HG02870 (cell line): Measurements from ENCODE around the gene RELL1.

Experiments
- ATAC-seq: cut with Tn5 transposase; IDR thresholded peaks from one replicate; pipeline ENCODE4 v1.9.1; 2021; ENCODE audit warnings: mild to moderate bottlenecking, moderate library complexity; ENCODE audit not compliant: unreplicated experiment

The RELL1 gene, protein sequence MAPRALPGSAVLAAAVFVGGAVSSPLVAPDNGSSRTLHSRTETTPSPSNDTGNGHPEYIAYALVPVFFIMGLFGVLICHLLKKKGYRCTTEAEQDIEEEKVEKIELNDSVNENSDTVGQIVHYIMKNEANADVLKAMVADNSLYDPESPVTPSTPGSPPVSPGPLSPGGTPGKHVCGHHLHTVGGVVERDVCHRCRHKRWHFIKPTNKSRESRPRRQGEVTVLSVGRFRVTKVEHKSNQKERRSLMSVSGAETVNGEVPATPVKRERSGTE

DNA sequence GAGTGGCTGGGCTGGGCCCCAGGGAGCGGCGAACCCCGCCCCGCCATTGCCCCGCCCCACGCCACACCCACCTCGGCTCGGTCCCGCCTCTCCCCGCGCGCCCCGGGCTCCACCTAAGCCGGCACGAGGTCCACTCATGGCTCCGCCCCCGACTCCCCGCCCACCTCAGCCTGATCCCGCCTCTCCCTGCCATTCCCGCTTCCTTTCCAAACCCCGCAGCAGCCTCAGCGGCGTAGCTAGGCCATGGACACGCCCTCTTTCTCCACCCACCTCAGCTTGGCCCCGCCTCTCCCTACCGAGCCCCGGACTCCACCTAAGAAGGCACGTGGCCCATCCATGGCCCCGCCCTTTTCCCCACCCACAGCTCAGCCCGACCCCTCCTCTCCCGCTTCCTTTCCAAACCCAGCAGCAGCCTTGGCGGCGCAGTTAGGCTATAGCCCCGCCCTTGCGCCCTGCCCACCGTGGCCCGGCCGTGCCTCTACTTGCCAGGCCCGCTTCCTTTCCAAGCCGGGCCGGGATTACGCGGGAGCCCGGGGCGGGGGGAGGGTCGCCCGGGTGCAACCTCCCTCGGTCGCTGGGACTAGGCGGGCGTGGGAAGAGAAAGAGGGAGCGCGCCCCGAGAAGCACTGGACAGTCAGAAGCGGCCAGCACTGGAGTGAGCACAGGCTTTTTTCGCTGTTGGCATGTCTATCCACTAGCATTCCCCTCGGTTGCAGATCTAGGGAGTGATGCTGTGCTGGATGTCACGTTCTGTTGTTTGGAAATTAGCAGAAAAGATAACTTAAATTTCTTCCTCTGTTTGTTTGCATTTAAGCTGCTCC is at the start of gene RELL1:
TSS of gene RELL1 (minus strand) at position 4 of the 821 bp plus-strand sequence. CDS start 89 bp downstream, outside the sequence.
- peak; percentile 80 for ATAC-seq

DNA sequence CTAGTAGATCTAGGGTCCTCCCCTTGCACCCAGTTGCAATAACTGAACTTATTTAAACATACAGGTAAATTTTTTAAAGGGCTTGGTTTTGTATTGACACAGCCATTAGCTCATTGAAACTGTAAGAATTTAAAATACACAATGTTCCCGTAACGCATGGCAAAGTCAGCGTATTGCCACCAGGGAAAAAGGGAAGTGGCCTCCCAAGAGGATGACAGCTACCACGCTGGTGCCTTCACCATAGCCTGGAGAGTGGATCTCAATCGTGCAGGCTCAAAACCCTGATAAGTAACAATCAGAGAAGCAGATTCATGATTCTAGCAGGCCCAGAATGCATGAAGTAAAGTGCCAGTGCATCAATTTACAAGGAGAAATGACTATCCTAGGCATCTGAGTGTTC is 49.4 kb upstream of the RELL1 start:
- no peak for ATAC-seq

DNA sequence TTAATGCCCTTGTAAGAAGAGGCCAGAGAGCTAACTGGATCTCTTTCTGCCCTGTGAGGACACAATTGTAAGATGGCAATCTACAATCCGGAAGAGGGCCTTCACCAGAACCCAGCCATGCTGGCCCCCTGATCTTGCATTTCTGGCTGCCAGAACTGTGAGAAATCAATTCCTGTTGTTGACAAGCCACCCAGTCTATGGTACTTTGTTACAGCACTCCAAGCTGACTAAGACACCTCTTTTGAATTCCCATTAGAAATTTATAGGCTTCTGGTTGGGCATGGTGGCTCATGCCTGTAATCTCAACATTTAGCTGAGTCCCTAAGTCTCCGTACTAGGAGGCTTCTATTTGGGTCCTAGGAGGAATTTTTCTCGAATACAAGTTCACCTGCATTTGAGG is 48.8 kb upstream of the RELL1 start:
- no peak for ATAC-seq

DNA sequence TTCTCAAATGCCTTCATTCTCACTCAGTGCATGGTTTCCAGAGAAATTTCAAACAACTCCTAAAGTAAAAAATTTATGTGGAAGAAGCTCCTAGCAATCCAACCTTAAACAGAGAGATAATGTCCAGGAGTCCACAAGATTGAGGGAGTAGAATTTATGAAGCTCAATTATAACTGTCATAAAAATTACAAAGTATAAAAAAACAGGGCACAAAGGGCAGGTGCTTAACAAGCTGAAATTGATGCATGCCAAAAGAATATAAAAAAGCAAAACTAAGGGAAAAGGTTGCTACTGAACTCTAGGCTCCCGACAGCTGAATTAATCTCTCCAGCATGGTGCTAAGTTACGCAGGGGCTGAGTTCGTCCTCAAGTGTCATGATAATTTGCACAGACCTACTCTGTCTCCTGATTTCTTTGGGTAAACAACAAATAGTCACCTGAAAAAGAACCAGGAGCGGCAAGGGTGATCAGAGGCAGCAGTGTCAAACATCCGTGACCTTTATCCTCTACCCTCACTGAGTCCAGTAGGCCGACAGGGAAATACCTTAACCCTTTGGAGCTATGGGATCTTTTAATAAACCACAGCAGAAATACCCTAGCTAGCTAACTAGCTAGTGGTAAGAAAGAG is 47.2 kb upstream of the RELL1 start:
- ATAC-seq = no peak

DNA sequence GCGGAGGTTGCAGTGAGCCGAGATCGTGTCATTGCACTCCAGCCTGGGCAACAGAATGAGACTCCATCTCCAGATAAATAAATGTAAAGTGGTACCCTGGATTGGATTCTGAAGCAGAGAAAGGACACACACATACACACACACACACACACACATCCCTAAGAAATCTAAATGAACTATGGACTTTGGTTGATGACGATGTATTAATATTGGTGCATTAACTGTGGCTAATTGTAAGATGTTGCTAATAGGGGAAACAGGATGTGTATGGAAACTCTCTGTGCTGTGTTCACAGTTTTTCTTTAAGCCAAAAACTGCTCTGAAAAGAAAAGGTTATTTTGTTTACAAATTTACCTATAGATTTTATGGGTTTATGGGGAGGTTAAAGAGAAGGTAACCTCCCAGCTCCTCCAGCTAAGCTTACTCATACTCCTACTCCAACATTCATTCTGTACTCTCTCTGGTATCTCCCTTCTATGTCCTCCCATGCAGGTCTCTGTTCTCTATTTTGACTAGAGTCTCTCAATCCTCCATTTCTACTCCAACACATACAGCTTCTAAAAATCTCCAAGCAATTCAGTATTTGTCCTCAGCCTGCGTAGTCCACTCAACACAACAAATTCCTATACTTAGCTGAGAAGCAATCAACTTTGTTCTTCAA is 46.5 kb upstream of the RELL1 start:
- peak; percentile 99 for ATAC-seq

DNA sequence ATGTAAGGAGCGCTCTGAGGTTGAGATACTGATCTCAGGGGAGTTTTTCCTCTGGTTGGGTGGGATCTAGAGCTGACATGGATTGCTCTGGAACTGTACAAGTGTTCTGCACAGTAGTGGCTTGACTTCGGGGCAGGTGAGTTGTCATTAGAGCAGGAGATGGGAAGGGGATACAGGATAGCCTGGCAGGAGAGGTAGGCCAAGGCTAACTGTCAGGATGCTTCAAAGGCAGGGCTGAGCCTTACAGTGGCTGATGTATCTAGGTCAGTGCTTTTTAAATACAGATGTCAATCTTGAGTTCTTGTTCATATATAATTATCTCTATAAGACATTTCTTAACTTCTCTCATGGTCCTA is 43.5 kb upstream of the RELL1 start:
- ATAC-seq = no peak

DNA sequence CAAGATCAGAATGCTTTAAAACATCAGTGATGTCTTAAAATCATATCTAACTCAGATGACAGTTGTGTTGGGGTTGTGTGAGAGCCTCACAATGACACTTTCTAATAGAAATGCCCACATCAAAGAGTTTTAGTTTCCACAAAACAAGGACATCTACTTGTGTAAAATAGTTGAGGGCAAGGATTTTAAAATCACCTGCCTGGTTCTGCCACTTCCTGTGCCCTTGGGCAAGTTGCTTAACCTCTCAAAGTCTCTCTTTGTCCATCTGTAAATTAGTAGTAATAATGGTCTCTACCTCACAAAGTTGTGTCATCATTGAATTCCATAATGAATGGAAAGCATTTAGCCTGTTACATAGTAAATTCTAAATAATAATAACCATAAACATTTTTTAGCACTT is 41.9 kb upstream of the RELL1 start:
- no peak for ATAC-seq

DNA sequence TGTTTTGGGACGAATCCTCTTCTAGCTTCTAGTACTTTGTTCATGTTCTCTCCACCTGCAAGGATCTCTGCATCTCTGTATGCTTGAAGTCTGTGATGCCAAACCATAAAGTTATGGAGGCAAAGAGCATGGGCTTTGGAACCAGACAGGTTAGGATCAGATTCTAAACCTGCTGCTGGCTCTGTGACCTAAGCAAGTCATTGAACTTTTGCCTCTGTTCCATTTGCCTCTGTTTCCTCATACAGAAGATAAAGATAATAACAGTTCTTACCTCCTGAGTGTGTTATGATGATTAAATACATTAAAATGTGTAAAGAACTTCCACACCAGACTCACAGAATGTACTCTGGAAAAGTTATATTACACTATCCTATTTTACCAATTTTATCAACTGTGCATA is 41.5 kb upstream of the RELL1 start:
- ATAC-seq = no peak

DNA sequence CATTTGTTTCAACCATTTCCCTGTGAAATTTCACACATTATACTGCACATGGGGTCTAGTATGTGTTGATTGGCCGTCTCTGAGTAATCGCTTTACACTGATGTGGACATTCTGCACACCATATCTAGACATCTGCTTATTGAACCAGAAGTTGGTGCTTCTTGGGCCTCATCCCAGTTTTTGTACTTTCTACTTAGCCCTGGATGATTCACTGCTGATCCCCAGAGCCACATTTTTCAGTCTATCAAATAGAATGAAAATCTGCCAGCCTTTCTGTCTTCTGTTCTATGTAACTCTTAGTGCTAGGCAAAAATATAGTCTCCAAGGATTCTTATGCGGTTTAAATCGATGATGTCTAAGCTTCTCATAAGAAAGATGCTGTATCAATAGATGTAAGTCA is 40.5 kb upstream of the RELL1 start:
- no peak for ATAC-seq

DNA sequence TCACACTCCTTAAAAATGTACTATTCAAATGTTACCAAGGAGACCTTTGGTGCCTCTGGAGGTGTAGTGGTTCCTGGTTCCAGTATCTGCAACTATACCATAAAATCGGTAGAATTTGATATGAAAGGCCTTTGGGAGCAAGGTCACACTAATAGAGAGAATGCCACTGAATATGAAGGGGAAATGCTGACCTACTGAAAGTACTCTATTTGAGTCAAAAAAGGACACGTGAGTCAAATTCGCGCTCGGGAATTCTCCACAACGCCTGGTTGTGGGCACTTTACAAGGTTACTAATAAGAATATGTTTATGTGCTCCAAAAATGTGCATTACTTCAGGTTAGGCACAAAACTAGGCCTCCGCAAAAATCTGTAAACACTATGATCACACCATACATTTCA is 39.5 kb upstream of the RELL1 start:
- ATAC-seq = peak; percentile 67

DNA sequence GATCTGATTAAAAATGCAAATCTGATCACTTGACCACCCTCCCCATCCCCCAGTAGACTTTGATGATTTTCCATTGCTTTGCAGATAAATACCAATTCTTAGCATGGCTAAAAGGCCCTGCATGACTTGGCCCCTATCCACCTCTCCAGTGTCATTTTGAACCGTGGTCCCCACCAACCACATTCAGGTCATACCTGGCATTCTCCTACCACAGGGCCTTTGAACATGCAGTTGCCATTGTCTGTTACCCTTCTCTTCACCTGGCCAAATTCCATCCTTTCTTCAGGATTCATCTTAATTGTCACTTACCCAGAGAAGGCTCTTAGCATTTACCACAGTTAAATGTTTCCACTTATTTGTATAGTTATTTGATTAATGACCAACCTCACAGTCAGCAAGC is 36.9 kb upstream of the RELL1 start:
- ATAC-seq = no peak

DNA sequence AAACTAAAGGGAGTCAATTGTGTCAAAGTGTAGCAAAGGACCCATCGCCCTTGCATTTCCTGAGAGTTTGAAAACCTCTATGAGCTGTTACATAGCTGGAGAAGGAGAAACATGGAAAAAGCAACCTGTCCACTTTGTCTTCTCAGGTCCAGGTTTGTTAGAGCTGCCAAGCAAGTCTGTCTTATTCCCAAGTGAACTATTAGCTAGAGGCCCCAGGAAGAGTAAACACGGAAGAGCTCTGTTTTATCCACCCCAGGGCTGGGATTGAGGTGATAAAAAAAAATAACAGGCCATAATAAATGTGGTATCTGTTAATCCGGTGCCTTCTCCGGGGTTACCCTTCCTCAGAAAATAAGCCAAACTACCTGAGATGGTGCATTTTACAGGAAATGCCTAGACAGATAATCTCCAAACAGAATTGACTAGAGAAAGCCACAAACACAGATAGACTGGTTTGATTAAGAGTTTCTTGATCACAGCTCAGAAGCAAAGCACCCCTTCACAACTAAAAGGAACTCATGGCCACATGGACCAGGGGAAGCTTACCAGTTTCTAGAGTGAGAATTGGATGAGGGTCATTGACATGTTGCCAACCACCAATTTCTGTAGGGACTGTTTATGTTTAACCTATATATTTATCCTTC is 35.9 kb upstream of the RELL1 start:
- no peak for ATAC-seq

DNA sequence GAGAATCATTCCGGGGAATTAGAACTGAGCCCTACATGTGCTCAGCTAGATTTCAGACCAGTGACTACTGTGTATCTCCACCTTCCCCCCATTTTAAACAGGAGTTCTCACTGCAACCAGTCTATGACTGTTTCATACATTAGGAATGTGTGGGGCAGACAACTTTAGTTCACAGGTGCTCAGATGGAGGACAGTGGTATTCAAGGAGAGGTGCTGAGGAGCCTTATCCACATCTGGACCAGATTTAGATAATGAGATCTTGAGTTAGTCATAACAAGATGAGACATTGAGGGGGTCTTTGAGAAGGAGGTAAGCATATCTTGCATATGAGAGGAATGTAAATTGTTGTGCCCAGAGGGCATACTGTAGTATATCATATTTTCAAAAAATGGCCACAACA is 32.8 kb upstream of the RELL1 start:
- no peak for ATAC-seq

DNA sequence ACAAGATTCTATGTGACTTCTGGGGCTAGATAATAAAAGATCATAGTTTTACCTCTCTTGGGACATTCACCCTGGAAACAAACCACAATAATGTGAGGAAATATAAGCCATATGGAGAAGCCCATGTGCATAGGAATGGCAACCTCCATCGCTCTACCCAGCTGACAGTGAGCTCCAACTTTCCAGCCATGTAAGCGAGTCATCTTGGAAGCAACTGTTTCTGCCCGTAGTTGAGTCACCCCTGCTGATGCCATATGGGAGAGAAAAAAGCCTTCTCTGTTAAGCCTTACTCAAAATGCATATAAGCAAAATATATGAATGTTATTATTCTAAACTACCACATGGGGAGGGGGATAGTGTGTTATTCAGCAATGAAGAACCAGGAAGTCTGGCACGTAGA is 31.4 kb upstream of the RELL1 start:
- ATAC-seq = no peak

DNA sequence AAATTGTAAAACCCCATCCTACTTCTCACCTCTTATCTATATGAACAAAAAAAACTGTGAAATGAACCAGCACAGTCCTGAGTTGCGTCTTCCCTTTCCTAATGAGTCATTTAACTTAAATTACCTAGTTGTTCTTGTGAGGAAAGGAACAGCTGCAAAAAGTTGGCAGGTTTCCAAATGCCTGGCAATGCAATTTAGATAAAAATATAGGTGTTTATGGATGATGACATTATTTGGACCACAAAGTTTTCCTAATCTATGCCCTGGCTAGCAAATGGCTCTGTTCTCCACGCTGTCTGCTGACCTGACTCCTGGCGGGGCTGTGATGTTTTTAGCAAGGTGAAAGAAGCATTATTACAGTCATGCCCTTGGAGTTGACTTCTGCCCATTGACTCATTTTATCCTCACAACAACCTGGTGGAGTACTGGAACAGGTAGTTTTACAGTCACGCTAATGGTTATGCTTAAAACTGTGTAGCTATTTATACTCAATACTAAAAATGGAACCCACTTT is 29.8 kb upstream of the RELL1 start:
- ATAC-seq = peak; percentile 87

DNA sequence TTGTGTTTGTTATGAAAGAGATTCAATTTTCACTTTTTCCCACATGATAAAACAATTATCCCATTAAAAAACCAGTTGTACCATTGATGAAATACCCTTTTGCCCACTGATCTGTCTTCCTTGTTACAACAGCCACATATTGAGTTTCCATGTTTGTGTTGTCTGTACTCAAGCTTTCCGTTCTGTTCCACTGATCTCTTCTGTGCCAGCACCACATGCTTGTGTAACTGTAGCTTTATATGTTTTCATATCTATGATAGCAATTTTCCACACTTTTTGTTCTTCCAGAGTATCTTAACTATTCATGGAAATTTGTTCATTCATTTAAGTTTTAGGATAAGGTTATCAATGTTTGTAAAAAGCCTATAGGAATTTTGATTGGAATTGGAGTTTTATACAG is 24.3 kb upstream of the RELL1 start:
- ATAC-seq = no peak

DNA sequence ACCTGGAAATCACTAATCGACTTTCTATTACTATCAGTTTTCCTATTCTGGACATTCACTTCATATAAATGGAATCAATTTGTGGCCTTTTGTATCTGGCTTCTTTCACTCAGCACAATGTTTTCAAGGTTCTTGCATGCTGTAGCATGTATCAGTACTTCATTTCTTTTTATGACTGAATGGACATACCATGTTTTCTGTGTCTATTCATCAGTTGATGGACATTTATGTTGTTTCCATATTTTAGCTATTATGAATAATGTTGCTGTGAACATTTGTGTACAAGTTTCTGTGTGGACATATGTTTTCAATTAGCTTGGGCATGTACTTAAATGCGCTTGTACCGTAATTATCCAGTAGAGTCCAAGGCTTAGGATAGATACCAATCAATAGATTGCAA is 19.9 kb upstream of the RELL1 start:
- no peak for ATAC-seq

DNA sequence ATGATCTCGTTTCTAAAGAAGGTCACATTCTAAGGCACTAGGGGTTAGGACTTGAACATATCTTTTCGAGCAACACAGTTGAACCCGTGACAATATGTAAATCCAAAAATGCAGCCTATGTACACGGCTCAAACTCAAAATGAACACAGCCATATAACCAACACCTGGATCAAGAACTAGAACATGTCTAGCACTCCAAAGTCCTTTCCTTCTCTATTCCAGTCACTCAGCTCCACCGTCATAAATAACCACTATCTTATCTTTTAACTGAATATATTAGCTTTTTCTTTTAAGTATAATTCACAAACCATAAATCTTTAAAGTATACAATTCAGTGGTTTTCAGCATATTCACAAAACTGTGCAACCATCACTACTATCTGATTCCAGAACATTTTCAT is 19.4 kb upstream of the RELL1 start:
- ATAC-seq = no peak

DNA sequence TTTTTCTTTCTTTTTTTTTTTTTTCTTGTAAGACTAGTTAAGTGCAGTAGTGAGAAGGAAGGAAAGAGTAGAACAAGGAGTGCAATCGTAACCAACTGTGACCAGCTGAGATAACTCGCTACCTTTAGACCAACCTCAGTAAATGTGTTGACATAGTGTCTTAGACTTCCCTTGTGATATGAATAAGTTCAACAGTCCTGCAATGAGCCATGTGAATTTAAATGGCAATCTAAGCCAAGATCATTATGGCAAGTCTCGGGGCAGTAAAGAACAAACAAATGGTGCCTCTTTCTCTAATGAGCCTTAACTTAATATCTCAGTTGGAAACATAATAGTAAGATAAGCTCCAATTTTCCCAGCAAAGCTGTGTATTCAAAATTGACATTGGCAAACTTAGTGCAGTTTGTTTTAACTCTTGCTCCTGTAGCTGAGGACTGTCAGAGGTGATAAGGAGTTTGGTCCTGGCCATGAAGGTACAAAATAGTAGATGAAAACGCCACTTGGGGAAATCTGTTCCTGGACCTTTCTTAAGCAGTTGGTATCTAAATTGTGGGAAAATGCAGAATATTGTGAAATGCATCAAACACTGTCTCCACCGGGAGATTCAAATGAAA is 13.8 kb upstream of the RELL1 start:
- ATAC-seq = no peak

DNA sequence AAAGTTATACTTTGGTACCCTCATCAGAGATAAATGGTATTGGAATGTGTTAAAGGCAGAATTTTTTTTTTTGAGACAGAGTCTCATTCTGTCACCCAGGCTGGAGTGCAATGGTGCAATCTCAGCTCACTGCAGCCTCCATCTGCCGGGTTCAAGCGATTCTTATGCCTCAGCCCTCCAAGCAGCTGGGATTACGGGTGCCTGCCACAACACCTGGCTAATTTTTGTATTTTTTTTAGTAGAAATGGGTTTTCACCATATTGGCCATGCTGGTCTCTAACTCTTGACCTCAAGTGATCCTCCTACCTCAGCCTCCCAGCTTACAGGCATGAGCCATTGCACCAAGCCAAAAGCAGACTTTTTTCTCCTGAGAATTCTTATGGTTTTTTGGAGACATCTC is 11.4 kb upstream of the RELL1 start:
- ATAC-seq = no peak
